Smooth muscle cell of the brain vasculature (primary cell): ENCODE measurements around the gene TRABD2B.

Source experiments
- DNase-seq: peaks from one replicate; pipeline ENCODE4 v3.0.0-alpha.2; 2012; ENCODE audit warnings: low read depth, low spot score

The TRABD2B gene

GRCh38 chr1:48021792-48022191, 24.6 kb upstream of the TRABD2B start:
- DNase-seq: no peak

- DNase-seq: no peak
These were observed 22.6 kb upstream of the TRABD2B start for GRCh38 chr1:48019714-48020315.

- no peak for DNase-seq
These were observed 21.6 kb upstream of the TRABD2B start for GRCh38 chr1:48018799-48019198.

GRCh38 chr1:48017716-48018115, 20.5 kb upstream of the TRABD2B start:
- DNase-seq: no peak

GRCh38 chr1:48016515-48016914, 19.3 kb upstream of the TRABD2B start:
- DNase-seq: no peak

GRCh38 chr1:48013270-48013669, 16.1 kb upstream of the TRABD2B start:
- DNase-seq: no peak

GRCh38 chr1:48007047-48007446, 9.9 kb upstream of the TRABD2B start:
- no peak for DNase-seq

- no peak for DNase-seq
These were observed 9.1 kb upstream of the TRABD2B start for GRCh38 chr1:48006264-48006663.

GRCh38 chr1:48005253-48006117, 8.3 kb upstream of the TRABD2B start:
- no peak for DNase-seq

- no peak for DNase-seq
These were observed 6.8 kb upstream of the TRABD2B start for GRCh38 chr1:48003741-48004531.

GRCh38 chr1:48002142-48002541, 5.0 kb upstream of the TRABD2B start:
- DNase-seq: no peak

GRCh38 chr1:48001696-48002095, 4.5 kb upstream of the TRABD2B start:
- DNase-seq: no peak

- DNase-seq: no peak
These were observed 3.7 kb upstream of the TRABD2B start for GRCh38 chr1:48000883-48001282.

- DNase-seq: no peak
These were observed 1.9 kb upstream of the TRABD2B start for GRCh38 chr1:47999097-47999496.

GRCh38 chr1:47998396-47998990, 1.3 kb upstream of the TRABD2B start:
- no peak for DNase-seq

GRCh38 chr1:47996406-47997226, 569 bp downstream of the TRABD2B start:
- no peak for DNase-seq

GRCh38 chr1:47996060-47996405, 1.2 kb downstream of the TRABD2B start:
- no peak for DNase-seq

GRCh38 chr1:47995306-47996050, 1.7 kb downstream of the TRABD2B start:
- no peak for DNase-seq

GRCh38 chr1:47993881-47994625, 3.1 kb downstream of the TRABD2B start:
- no peak for DNase-seq

GRCh38 chr1:47993416-47993740, 3.8 kb downstream of the TRABD2B start:
- no peak for DNase-seq
